ENCODE measurements around the gene LRRC18.

The LRRC18 gene

DNA sequence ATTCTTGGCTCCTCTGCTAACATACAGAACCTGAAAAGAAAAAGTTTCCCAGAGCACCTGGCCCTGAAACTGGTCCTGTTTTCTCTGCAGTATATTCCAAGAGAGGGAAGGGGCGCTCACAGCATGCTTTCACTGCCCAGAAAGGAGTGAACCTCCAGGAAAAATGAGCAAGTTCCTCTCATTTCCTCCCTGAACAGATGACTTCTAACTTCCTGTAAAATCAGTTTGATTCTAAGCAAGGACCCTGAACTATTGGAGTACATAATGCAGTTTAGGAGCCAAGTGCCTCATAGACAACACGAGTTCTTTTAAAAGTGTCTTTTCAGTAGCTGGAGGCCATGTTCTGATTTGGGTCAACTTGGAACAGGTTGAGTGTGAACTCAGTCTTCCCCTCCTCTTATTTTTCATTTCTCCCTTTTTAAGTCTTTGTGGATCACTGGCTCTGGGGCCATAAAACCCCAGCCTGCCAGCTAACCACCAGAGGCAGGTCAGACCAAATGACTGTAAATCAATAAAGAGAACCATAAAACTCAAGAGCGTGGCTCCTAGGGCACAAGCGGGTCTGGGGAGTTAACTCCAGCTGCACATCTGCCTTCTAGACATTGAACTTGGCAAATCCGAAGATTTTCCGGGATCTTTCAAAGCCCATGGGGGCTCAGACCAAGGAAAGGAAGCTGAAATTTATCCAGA, 5.9 kb upstream of the LRRC18 start:
- no peak for DNase-seq

DNA sequence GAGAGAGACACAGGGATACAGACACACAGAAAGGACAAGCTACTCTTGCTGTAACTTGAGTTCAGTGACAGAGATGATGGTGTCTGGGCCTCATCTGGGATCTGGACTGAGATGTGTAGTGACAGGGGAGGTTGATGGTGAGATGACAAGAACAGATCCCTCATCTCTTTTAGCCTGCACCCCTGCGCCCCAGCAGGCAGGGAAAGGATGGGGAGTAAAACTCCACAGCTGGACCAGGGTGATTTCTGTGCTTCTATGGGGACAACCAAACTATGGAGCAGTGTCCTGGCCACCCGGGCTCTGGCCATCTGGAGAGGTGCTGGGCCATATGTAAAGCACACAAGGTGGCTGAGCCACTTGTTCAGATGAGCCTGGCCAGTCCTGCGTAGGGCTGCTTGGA, 4.5 kb upstream of the LRRC18 start:
- no peak for DNase-seq

DNA sequence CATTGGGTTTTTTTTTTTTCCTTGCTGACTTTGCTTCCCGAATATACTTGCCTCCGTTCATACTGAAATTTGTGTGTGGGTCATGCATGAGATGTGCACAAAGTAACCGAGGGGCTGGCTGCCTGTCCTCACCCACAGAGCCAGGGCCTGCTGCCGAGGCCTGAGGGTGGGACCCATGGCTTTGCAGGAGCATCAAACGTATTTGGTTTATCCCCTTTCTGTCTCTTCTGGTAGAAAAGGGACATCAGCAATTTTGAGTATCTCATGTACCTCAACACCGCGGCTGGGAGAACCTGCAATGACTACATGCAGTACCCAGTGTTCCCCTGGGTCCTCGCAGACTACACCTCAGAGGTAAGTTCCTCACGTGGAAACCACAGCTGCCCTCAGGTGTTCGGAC, 3.5 kb upstream of the LRRC18 start:
- DNase-seq = no peak

DNA sequence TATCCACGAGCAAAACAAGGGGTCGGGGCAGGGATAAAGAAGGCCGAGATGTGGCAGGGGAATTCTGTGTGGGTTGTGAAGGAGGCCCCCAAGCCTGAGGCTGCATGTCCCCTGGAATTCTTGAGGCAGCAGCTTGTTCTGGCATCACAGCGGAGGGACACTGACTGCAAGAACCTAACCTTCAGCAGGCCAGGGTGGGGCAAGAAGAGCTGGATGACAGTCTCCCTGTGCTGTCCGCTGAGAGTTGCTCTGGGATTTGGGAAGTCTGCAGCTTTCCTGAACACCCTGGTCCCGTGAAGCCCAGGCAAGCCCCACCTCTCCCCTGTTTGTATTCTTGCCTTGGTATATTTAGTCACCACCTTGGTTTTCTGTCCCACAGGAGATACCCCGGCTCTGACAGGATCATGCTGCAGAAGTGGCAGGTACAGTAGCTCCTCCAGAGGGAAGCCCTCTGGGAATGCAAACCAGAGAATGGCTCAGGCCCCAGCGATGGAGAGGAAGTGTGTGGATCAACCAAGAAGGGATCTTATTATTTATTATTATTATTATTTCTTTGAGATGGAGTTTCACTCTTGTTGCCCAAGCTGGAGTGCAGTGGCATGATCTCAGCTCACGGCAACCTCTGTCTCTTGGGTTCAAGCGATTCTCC, 1.9 kb upstream of the LRRC18 start:
- DNase-seq = no peak

DNA sequence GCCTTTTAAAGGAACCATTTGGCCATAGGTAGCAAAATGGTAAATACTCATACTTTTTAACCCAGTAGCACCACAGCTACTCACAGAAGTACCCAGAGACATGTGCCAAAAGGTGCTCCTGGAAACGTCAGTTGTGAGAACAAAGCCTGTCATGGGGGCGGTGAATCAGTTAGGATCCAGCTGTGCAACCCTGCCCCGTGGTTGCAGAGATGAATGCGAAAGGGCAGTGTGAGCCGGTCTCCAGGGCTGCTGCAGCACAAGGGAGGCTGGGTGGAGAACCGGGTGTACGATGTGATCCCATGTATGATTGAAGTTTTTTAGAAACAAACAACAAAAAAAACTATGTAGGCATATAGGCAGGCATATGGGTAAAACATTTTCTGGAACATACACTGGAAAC, 1.3 kb upstream of the LRRC18 start:
- DNase-seq = no peak

DNA sequence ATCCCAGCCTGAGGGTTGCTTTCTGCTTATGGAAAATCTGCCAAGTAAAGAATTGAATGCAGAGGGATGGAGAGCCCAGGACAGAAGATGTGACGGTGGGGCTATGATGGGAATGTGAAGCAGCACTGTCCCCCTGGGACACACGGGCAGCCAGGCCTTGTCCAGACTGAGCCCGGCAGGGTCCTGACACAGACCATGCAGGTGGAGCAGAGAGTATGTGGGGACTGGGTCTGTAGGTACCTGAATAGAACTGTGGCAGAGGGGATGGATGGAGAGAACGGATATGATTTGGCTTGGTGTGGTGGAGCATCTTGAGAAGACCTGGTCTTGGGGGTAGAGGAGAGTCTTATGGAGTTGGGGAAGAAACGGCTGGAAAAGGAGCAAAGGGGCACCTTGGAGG, 732 bp upstream of the LRRC18 start:
- DNase-seq = no peak

DNA sequence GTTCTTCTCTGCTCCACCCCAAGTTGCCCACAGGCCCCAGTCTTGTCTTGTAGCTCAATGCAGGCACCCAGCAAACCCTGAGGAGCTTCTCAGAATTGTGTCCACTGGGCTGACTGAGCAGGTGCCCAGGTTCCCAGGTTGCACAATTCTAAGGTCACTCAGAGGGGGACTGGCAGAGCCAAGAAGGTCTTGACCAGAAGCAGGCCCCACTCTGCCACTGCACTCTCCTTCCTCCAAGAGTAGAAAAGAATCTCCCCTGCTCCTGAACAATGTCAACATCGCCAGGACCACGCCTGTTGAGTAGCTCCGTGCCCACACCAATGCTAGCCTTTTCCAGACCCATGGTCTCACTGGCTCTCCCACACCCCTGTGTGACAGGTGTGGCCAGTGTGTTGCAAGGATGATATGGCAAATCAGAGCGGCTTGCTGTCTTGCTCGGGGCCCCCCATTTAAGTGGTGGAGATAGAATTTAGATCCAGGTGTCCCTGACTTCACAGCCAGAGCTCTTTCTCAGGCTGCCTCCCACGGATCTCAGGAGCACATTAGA, 577 bp downstream of the LRRC18 start:
- no peak for DNase-seq

DNA sequence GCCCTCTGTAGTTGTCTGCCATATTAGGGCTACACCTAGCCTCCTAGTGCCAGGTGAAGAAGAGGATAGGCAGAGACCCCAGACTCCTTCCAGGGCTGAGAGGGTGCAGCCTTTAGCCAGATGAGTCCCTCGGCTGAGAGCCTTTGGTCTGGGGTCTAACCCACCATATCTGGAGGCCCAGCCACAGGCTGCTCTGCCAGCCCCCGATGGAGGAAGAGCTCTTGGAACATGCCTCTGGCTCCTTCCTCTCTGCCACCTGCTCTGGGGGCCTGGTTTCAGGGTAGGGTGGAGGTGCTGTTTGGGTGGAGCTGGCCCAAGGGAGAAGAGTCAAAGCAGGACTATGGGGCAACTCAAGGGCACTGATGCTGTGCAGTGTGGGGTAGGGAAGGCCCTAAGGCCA, 1.4 kb downstream of the LRRC18 start:
- DNase-seq = no peak

DNA sequence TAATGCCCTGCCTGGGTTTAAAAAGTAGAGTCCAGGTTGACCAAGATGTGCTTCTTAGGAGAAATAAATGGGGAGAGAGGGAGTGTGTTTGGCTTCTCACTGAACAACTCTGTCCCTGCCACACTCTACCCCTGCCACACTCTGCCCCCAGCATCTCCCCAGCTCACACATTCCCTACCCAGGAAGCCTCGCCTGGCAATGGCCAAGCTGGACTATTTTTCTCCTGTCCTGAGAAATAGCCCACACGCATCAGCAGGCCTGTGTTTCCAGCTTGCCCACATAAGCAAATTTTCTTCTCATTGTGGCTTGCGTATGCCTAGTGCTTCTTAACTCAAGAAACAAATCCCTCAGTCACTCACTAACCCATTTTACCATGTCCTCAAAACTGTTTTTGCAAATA, 1.8 kb downstream of the LRRC18 start:
- no peak for DNase-seq

DNA sequence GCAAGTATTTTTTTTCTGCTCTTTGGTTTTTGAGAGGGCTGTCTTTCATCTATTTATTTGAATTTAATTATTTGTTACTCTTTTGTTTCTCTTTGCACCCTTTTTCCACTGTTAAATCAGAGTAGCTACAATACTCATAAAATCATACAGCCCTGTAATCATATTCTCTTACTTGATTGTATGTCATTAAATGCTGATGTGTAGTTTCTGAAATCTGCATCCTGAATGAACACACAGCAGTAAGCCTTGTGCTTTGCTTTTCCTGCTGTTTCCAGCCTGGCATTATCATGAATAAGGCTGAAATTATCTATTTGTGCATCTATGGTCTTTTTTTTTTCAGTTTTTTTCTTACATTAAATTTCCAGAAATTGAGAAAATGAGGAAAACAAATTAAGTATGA, 4.1 kb downstream of the LRRC18 start:
- DNase-seq = no peak

DNA sequence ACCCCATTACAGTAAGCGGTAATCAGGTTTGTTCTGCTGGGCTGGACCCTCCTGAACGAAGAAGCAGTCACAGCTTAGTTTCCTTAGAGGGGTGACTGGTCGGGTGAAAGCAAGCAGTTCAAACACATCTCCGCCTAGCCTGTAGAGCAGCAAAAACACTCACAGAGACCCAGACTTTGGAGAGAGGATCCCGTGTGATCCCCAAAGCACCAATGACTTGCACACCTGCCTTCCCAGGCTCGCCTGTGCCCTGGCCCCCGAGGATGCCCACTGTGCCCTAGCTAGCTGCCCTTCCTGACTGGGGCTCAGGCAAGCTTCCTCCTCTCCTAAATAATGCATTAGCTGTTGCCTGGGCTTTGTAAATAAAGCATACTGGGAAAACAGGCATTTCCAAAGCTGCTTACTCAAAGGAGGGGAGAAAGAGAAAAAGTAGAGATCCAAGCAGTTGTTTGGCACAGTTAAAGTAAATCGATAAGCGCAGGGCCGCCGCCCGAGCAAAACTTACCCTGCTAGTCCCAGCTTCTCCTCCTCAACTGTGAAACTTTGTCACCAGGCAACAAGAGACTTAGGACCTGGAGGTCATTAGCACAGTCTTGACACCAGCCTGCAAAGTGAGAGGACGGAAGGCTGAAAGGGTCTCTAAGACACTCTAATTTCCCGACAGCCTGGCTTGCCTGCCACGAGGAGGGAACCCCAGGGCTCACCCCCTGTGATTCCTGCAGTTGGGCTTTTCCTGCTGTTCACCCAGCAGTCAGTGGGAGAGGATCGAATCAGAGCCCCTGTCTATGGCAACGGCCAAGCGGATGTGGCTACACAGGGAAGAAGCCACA, 4.8 kb downstream of the LRRC18 start:
- DNase-seq = no peak

DNA sequence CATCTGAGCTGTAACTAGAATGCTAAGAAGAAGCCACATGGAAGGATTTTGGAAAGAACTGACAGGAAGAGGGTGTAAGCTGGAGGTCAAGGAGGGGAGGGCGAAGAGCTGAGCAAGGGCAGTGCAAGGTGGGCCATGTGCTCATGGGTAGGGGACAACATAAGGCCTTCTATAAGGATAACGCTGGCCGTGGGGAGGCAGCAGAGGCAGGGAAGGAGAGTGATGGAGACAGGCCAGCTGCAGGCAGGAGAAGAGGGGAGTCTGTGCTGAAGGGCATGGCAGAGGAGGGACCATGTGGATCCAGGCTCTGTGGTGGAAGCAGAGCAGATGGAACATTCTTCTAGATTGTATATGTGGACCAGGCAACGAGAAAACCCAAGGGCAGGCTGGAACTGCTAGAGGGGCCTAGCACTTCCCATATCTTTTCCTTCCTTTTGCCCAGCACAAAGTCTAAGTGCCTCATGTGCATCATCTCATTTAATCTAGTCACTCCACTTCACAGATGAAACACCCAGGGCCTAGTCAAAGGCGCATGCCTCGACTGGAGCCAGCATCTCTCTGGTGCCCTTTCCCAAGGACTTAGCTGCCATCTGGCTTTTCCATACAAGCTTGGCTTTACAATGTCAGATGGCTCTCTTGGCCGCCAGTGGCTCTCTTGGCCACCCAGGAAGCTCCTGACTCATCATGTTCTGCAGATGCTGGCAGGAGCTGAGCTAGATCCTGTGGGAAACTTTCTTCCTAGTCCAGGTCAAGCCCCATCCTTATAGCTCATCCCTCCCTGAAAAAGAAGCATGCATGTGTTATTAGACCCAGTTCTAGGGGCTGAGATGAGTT, 6.6 kb downstream of the LRRC18 start:
- no peak for DNase-seq

DNA sequence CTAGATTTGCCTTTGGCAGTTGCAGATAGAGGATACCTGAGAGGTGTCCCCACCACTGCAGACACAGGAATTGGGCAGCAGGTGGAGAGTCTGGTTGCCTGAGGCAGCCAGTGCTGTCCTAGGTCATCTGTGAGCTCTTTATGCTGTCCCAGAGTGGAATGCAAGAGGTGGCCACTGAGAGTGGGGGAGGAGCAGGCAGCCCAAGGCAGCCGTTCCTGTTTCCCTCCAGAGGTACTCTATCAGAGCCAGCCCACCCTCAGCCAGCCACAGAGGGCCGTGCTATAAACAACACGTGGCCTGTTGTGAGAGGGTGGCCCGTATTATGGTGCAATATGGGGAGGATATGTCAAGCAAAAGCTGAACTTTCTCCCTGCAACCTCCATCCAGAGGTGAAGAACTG, 8.5 kb downstream of the LRRC18 start:
- no peak for DNase-seq

DNA sequence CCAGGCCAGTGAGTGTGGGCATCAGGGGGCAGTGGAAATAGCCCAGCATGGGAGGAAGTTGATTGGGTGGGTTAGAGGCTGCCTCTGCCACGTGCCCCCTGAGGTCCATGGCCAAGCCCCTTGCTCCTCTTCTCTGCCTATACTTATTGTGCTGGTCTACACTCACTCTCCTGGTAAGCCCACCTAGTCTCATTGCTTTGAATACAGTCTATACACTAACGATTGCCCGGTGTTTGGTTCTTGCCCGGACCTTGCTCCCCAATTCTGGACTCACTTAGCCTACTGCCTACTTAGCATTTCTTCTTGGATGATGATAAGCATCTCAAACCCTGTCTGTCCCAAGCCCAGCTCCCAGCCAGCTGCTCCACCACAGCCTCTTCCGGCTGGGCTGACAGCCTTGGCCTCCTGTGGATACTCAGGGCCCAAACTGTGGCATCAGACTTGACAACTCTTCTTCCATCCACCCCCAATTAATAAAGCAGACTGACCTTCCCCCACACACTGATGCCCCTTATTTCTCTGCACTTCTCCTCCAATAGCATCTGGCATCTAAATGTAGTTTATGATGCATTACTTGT, 10.1 kb downstream of the LRRC18 start:
- DNase-seq = no peak

DNA sequence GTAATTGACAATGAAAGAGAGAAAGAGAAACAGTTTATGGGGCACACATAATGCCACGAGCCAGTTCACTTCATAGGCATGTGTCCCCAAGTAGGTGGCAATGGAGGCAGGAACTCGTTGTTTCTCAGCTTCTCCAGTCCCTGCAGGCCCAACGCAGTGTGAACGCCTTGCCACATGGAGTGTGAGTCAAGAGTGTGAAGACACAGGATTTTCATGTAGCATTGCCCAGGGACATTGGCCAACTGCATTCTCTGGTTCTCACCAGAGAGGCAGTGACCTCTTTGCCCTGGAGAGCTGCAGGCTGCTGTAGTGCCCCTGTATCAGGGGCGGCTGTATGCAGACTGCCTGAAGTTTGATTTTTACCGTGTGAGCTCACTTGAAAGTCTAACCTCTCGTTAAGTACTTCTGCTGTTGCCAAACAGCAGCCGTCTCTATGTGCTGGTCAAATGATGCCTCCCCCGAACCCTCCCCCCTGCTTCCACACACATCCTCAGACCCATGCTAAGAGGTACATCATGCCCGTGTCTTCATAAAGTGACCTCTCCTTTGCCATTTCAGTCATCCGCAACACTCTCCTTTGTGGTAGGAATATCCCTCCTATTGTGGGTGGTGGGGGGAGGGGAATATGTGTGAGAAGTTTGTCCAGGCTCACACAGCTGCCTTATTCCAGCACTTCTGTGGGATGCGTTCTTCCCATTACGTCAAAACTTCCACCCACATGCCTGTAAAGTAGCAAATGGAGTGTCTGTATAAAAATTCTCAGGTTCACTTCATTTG, 12.7 kb downstream of the LRRC18 start:
- no peak for DNase-seq

DNA sequence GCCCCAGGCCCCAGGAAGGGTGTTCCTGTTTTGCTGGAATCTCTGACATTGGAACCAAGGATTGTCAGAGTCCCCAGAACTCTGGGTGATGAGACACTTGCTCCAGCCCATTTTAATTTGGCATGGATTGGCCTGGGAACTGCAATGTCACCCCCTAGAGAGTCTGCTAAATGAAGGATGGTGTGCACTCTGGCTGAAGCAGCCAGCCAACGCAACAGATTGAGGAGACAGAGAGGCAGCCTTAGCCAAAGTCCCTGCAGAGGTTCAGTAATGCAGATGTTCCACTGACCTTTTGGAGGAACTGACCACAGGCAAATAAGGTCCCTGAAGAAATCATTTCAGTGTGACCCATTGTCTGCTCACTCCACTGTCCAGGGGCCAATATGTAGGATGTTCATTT, 13.4 kb downstream of the LRRC18 start:
- no peak for DNase-seq

DNA sequence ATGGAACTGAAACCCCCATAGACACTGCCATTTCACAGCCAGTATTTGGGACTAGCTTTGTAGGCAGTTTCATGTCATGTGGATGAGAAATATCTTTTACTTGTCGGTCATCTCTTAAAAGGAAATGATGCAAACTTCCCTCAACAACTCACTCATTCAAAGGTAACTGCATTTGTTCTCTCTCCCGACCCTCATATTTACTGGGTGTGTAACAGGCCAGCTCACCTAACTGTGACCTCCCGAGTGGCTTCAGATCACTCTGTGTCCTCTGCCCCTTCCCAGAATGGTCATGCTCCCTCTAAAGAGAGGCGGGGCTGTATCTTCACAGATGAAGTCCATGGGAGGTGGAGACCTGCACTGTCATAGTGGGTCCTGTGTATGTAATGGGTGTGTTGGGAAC, 14.7 kb downstream of the LRRC18 start:
- no peak for DNase-seq

DNA sequence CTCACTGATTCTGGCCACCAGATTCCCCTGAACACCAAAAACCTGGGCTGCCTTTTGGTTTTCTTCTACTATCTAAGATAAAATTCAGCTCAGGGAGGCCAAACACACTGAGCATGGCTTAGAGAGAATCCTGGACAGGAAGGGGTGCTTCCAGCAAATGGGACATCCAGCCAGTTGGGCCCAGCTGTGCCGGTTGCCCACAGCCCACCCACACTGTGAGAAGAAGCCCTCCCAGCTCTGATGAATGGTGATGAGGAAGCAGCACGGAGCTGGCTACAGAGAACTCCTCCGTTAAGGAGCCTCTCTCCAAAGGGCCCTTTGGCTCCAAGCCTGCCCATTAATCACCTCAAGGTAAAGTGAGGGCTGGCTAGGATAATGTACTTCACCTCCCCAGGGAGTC, 15.9 kb downstream of the LRRC18 start:
- no peak for DNase-seq

DNA sequence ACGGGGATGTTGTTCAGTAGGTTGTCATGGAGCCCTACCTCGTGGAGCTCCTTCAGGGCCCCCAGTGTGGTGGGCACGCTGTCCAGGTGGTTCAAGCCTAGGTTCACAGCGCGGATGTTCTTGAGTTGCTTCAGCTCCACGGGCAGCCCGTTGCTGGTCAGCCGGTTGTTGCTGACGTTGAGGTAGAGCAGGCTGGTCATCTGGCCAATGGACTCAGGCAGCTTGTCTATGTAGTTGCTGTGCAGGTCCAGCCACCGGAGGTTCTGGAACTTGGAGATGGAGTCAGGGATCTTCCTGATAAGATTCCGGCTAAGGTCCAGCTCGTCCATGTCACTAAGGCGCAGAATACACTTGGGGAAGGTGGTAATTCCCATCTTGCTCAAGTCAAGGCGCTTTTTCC, 26.0 kb downstream of the LRRC18 start:
- no peak for DNase-seq

DNA sequence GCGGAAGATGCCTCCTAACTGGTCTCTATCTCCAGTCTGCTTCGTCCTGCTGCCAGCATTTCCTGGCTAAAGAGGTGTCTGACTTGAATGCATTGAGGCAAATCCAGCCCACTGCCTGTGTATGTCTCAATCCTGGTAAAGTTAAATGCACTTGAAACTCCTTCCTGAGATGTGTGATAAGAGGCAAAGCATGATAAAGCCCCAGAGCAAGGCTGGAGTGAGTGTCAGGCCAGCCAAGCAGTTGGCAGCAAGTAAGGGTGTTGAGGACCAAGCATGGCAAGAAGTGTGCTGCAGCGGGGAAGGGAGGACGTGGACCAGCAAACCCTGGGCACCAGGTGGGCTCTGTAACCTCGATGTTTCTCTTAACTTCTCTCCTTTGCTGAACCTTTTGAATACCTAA, 29.1 kb downstream of the LRRC18 start:
- DNase-seq = no peak

DNA sequence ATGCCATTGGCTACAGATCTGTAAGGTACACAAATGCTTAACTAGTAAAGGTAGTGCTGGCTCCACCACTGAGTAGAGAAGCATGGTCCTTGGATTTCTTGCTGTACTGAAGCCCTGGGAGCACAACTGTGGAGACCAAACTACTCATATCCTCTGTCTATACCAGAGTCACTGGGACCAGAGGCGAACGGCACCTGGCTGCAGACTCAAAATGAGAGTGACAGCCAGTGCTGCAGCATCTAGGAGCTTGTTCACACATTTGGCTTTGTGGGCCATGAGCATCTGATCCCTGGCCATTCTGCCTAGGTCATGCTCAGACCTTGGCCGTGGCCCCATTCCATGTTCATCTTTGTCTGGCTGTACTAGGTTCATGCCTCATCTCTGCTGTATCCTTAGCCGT, 31.9 kb downstream of the LRRC18 start:
- DNase-seq = no peak

DNA sequence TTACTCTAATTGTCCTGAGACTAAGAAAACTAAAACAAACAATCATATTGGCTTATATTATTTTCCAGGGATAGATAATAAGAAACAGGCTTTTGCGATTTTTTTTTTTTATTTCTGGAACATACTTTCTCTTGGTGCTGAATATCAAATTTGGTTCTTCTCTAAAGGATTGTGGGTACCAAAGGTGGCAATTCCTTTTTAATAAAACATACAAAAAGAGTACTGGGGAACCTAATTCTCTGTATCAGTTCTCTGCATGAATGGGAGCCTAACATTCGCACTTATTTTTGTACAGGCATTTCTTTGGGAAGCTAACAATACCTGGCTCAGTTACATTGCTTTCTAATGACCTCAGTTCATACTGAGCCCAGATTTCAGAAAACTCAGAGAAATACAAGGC, 32.8 kb downstream of the LRRC18 start:
- no peak for DNase-seq

Data from NCI-H146 (cell line).